ENCODE data around the gene NUMBL.
"Not testable (repeated sequence)": the region's sequence is repeated elsewhere in the genome, so short reads cannot be mapped to it uniquely, and the experiment has no call there.

Gene NUMBL

DNA sequence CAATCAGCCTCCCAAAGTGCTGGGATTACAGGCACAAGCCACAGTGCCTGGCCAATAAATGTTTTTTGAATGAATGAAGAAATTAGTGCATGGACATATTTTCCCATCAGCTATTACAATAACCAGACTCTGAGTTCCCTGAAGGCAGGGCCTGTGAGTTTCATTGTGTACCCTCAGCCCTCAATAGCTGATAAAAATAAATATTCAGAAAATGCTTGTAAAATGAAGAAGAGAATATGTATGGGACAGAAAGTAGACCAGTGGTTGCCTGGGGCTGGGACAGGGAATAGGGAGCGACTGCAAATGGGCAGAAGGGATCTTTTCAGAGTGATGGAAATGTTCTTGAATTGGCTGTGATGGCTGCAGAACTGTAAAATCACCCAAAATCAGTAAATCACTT is 28.8 kb downstream of the NUMBL start:
- no peak for DNase-seq

DNA sequence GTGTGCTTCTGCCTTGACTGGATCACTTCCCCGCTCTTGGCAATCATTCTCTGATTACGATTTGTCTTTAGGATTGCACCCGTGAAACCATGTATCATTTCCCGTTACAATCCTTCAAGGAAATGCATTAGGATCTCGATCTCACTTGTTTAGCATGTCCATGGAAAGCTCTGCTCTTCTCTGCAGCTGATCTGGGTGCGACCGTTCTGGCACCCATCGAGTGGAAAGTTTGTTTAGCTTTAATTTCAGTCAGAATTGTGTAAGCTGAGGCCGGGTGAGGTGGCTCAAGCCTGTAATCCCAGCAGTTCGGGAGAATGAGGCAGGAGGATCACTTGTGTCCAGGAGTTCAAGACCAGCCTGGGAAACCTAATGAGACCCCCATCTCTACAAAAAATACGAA is 30.9 kb downstream of the NUMBL start:
- DNase-seq: no peak

DNA sequence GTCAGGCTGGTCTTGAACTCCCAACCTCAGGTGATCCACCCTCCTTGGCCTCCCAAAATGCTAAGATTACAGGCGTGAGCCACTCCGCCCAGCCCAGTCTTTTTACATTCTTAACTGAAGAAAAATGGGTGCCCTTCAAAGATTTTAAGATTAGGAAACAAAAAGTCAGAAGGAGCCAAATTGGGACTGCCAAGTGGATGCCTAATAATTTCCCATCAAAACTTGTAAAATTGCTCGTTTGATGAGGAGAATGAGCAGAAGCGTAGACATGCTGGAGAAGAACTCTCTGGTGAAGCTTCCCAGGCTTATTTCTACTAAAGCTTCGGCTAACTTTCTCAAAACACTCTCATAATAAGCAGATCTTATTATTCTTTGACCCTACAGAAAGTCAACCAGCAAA is 31.3 kb downstream of the NUMBL start:
- DNase-seq: no peak

DNA sequence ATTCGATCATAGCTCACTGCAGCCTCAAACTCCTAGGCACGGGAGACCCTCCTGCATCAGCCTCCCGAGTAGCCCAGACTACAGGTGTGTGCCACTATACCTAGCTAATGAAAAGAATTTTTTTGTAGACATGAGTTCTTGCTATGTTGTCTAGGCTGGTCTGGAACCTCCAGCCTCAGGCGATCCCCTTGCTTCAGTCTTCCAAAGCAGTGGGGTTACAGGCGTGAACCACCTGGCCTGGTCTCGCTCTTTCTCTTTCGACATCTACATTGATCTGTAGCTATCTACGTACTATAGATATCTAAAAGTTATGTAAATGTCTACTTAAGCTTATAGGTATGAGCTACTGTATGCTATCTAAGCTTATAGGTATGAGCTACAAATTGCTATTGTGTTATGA is 32.4 kb downstream of the NUMBL start:
- no peak for DNase-seq

DNA sequence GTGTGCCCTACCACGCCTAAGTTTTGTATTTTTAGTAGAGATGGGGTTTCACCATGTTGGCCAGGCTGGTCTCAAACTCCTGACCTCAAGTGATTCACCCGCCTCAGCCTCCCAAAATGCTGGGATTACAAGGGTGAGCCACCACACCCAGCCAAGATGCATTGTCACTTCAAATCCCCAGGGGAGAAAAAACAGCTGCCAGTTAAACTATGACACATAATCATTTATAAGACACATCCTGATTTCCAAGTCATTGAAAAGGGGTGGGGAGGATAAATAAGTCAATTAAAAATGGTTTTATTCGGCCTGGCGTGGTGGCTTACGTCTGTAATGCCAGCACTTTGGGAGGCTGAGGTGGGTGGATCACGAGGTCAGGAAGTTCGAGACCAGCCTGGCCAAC is 34.8 kb downstream of the NUMBL start:
- DNase-seq: not testable (repeated sequence)

DNA sequence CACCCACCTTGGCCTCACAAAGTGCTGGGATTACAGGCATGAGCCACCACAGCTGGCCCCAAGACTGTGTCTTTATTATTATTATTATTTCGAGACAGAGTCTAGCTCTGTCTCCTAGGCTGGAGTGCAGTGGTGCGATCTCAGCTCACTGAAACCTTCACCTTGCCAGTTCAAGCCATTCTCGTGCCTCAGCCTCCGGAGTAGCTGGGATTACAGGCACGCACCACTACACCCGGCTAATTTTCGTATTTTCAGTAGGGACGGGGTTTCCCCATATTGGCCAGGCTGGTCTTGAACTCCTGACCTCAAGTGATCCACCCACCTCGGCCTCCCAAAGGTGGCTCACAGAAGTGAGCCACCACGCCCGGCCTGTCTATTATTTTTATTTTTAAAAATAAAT is 38.1 kb downstream of the NUMBL start:
- DNase-seq: not testable (repeated sequence)

DNA sequence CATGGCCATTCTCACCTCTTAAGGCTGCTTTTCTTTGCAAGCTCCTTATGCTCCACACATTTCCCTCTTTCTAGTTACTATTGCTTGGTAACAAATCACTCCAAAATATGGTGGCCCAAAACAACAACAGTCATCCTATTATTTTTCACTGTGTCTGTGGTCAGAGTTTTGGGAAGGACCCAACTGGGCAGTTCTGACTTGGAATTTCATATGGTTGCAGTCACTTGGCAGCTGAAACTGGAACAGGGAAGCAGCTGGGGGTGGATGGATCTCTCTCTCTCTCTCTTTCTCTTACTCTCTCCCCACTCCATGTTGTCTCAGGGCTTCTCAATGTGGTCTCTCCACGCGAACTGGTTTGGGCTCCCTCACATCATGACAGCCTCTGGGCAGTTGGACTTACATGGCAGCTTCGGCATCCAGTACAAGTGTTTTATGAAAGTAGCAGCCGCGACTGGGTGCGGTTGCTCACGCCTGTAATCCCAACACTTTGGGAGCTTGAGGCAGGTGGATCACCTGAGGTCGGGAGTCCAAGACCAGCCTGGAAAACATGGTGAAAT is 39.6 kb downstream of the NUMBL start:
- DNase-seq: no peak

DNA sequence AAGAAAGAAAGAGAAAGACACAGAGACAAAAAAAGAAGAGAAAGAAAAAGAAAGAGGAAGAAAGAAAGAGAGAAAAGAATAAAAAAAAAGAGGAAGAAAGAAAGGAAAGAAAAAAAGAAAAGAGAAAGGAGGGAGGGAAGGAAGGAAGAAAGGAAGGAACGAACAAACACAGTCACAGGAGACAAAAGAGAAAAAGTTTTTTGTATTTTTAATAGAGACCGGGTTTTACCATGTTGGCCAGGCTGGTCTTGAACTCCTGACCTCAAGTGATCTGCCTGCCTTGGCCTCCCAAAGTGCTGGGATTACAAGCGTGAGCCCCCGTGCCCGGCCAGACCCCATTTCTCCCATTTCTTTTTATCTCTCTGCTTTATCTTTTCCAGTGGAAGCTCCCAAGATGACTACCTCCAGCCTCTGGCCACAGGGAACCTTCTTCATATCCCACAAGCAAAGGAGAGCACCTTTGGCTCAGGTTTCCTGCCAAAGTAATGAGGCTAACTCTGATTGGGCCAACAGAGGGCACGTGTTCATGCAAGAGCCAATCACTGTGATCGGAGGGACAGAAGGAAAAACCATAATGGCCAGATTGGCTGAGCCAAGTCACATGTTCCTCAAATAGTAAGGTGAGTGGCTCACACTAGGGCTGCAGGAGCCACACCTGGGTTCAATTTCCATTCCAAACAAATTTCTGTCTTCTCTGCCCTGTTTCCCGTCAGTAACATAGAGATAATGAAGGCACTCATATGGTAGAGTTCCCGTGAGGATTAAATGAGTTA is 40.4 kb downstream of the NUMBL start:
- DNase-seq: not testable (repeated sequence)

DNA sequence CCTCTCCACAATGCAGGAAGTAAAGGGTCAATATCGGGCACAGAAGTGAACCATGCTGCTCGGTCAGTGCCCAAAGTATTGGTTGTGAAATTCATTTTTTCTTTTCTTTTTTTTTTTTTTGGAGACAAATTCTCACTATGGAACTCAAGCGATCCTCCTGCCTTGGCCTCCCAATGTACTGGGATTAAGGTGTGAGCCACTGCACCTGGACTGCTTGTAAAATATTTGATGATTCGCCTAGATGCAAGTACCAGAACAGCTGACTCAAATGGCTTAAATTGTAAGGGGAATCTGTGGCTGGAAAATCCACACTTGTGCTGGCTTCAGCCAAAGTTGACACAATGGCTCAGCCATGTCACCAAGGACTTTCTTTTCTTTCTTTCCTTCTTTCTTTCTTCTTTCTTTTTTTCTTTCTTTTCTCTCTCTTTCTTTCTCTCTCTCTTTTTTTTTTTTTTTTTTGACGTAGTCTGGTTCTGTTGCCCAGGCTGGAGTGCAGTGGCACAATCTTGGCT is 43.7 kb downstream of the NUMBL start:
- no peak for DNase-seq

DNA sequence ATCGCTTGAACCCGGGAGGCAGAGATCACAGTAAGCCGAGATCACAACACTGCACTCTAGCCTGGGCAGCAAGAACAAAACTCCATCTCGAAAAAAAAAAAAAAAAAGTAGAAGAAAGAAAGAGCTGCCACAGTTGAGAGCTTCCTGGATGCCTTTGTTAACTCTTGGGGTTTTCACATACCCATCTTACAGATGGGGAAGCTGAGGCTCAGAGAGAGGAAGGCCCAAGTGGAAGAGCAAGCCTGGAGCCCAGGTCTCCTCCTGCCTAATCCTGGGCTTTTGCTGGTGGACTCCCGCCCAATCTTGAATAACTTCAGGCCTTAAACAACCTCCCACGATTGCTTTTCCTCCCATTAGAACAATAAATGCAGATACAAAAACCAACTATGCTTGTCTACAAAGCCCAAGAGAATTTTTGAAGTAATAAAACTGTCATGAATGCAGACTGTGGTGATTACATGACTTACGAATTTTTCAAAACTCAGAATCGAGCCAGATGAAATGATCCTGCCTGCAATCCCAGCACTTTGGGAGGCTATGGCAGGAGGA is 47.6 kb downstream of the NUMBL start:
- DNase-seq: no peak

DNA sequence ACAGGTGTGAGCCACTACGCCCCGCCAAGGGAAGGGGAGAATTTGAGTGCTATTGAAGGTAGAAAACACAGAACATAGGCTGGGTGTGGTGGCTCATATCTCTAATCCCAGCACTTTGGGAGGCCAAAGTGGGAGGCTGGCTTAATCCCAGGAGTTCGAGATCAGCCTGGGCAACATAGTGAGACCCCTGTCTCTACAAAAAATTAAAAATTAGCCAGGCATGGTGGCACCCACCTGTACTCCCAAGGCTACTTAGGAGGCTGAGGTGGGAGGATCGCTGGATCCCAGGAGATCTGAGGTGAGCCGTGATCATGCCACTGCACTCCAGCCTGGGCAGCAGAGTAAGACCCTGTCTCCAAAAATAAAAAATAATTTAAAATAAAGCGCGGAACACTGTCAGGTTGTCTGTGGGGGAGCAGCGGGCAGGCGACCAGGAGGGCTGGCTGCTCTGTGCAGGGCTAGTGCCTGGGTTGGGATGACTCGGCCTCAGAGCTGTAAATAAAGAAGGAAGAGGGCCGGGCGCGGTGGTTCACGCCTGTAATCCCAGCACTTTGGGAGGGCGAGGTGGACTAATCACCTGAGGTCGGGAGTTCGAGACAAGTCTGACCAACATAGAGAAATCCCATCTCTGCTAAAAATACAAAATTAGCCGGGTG is 48.3 kb downstream of the NUMBL start:
- DNase-seq: no peak

DNA sequence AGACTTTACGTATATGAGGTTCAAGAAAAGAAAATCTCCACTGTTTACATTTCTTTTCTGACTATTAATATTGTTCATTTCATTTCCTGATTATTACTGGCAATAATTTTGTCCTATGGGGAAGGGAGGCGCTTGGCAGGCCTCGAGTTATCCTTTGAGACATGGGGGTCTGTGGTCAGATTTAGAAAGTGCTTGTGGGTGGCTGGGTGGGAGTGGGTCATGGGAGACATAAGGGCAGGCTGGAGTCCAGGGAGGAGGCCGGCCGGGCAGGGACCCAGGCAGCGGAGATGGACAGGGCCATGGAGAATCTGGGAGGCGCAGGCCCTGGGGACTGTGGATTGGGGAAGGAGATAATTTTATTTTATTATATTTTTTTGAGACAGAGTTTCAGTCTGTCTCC is 49.2 kb downstream of the NUMBL start:
- DNase-seq: no peak

DNA sequence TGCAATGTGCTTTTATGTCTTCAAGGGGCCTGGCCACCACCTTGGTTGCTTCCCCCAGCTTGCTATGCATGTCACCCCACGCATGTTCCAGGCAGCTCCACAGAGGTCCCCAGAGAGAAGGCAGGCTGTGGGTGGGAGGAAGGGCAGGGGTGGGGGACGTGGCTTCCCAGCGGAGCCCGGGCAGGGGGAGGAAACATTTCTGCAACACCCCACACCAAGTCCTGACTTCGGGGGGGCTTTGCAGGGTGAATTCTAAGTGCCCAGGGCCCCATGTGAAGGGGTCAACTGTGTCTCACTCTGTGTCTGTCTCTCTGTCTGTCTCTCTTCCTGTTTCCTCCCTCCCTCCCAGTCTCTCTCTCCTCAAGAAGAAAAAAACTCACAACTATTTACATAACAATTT is 49.7 kb downstream of the NUMBL start:
- no peak for DNase-seq

DNA sequence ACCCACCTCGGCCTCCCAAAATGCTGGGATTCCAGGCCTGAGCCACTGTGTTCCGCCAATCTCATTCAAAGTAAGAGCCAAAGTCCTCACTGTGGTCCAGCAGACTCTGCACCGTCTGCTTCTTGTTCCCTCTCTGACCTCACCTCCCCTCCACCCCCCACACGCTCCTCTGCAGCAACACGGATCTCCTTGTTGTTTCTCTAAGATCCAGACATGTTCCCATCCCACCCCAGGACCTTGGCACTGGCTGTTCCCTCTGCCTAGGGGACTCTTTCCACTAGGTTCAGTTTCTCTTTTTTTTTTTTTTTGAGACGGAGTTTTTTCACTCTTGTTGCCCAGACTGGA is 50.8 kb downstream of the NUMBL start:
- DNase-seq: no peak

DNA sequence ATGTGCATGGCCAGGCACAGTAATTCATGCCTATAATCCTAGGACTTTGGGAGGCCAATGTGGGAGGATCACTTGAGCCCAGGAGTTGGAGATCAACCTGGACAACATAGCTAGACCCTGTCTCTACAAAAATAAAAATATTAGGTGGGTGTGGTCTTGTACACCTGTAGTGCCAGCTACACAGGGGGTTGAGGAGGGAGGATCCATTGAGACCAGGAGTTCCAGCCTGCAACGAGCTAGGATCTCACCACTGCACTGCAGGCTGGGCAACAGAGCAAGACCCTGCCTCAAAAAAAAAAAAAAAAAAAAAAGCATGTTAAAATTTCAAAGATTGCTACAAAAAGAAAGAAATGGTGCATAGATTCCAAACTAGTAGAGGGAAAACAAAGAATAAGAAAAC is 52.1 kb downstream of the NUMBL start:
- no peak for DNase-seq

DNA sequence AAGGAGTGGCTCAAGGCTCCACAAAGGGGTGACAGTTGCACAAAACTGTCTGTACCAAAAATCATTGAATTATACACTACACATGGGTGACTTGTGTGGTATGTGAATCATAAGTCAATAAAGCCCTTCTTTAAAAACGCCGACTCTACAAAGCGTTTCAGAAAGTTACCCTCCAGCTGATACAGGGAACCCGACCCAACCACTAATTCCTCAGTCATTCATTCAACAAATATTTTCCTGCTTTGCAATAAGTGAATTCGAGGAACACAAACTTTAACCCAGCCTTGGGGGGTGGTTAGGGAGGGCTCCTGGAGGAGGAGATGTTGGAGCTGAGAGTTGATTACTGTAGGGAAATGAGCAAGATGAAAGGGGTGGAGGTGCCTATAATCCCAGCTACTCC is 57.2 kb downstream of the NUMBL start:
- DNase-seq: no peak

DNA sequence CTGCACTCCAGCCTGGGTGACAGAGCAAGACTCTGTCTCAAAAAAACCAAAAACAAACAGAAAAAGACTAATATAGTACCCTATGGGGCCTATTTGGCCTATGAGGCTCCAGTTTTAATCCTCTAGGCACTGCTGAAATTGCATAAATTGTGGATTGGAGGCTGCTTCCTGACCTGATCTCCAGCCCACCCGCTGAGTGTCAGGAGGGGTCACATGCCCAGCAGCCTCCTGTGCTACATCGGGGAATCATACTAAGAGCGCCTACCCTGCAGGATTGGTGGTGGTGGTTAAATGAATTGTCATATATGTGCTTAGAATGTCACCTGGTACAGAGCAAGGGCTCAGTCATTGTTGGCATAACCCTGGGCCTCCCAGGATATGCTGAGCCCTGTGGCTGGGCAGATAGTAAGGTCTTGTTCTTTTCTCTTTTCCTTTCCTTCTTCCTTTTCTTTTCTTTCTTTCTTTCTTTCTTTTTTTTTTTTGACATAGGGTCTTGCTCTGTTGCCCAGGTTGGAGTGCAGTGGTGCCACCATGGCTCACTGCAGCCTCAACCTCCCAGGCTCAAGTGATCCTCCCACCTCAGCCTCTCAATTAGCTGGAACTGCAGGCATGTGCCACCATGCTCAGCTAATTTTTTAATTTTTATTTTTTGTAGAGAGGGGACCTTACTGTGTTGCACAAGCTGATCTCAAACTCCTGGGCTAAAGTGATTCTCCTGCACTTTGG is 58.0 kb downstream of the NUMBL start:
- no peak for DNase-seq

DNA sequence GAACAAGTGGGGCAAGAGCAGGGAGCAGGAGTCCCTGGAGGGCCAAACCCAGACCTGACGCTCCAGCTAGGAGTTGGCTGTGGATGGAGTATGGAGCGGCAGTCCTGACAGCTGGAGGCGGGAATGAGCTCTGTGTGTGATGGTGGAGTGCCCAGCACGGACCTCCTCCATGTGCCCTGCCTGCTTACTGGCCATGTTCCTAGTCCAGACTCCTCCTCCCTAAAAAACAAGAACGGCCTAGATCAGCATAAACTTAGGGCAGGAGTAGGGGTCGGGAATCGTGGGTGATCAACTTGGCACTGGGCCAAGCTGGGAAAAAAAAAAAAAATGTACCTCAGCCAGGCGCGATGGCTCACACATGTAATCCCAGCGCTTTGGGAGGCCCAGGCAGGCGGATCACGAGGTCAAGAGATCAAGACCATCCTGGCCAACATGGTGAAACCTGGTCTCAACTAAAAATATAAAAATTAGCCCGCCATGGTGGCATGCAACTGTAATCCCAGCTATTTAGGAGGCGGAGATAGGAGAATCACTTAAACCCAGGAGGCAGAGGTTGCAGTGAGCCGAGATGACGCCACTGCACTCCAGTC is 59.8 kb downstream of the NUMBL start:
- DNase-seq: no peak

DNA sequence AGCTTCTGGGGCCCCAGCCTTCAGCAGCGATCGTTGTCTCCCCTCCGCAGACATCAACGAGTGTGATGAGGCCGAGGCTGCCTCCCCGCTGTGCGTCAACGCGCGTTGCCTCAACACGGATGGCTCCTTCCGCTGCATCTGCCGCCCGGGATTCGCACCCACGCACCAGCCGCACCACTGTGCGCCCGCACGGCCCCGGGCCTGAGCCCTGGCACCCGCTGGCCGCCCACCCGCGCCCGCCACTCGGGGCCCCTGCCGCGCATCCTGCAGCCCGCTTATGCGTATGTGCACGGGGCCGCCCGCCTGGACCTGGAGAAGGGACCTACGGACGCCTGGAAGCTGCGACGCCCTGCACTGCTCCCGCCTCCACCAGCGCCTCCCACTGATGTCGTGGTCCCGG is 61.1 kb downstream of the NUMBL start:
- no peak for DNase-seq

DNA sequence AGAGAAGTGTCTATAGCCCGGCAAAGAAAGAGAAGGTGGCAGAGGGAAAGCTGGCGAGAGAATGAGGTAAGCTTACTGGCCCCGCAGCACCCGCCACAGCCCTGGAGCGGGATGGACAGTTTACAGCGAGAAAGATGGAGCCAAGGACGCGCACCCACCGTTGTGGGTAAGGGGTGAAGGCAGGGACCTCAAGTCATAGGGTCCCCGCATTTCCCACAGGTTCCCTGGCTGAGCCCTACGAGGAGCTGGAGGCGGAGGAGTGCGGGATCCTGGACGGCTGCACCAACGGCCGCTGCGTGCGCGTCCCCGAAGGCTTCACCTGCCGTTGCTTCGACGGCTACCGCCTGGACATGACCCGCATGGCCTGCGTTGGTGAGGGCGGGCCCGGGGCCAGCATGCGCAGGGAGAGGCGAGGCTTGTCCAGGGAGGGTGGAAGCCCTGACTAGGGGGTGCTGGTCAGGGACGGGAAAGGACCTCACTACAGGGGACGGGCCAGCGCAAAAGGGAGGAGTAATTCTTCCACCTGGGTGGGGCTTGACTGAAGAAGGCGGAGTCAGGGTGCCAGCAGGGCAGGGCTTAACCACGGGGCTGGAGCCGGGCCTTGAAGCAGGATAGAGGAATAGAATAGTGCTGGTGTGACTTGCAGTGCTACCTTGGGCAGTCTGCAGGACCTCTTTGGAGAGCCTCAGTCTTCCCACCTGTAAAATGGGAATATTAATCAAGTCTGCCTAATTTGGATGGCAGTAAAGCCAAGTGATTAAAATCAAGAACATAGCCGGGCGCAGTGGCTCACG is 62.8 kb downstream of the NUMBL start:
- DNase-seq: no peak

DNA sequence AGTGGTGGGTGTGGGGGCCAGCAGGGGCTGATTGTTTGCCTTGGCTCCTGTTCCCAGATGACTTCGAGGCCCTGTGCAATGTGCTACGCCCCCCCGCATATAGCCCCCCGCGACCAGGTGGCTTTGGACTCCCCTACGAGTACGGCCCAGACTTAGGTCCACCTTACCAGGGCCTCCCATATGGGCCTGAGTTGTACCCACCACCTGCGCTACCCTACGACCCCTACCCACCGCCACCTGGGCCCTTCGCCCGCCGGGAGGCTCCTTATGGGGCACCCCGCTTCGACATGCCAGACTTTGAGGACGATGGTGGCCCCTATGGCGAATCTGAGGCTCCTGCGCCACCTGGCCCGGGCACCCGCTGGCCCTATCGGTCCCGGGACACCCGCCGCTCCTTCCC is 63.5 kb downstream of the NUMBL start:
- DNase-seq: no peak

All from NCI-H2029 (cell line).